MCF 10A (cell line): ENCODE data around the gene CYREN. TPM values are rescaled to one million over a fixed set of nuclear protein-coding genes. Genes with fewer than 3 reads are reported as not detected.
A peak's percentile ranks its signal among the peaks of the same experiment; 100 is the strongest.

Experiments
- BruUV-seq: library from RNA; stranded (reverse); fragments of 400-500 nt; replicated peaks from 2 replicates; lab custom pipeline; 2021; lab: Mats Ljungman, UMichigan
- CTCF ChIA-PET: fragments of 300-600 bp; sonication (Branson Sonifier 250); formaldehyde crosslinking; extraction: SDS; loops from one replicate; lab custom pipeline; 2021; ENCODE audit warnings: antibody characterized with exemption, inconsistent platforms; lab: Yijun Ruan, JAX
- POLR2A ChIA-PET: fragments of 300-600, 350-650 bp; sonication (Branson Sonifier 250); formaldehyde crosslinking; extraction: SDS; loops from one replicate; lab custom pipeline; 2020; ENCODE audit warnings: antibody characterized with exemption, inconsistent platforms; lab: Yijun Ruan, JAX
- DNase-seq: peaks from one replicate; pipeline ENCODE4 v3.0.0-alpha.2; 2018; ENCODE audit not compliant: unreplicated experiment
- H3K27ac Mint-ChIP-seq: one replicate; pipeline ENCODE4 v1.8.0; 2022; ENCODE audit warnings: mild to moderate bottlenecking, low read depth, mixed read lengths; ENCODE audit not compliant: unreplicated experiment
- H3K27me3 Mint-ChIP-seq: one replicate; pipeline ENCODE4 v1.8.0; 2022; ENCODE audit warnings: mixed read lengths; ENCODE audit not compliant: insufficient read depth, unreplicated experiment
- H3K36me3 Mint-ChIP-seq: one replicate; pipeline ENCODE4 v1.8.0; 2022; ENCODE audit warnings: mild to moderate bottlenecking, moderate library complexity, mixed read lengths; ENCODE audit not compliant: insufficient read depth, unreplicated experiment
- H3K4me1 Mint-ChIP-seq: one replicate; pipeline ENCODE4 v1.8.0; 2022; ENCODE audit warnings: mixed read lengths; ENCODE audit not compliant: insufficient read depth, unreplicated experiment
- H3K4me3 Mint-ChIP-seq: one replicate; pipeline ENCODE4 v1.8.0; 2022; ENCODE audit warnings: mild to moderate bottlenecking, moderate library complexity, mixed read lengths; ENCODE audit not compliant: unreplicated experiment
- H3K9me3 Mint-ChIP-seq: one replicate; pipeline ENCODE4 v1.8.0; 2022; ENCODE audit warnings: mixed read lengths; ENCODE audit not compliant: unreplicated experiment
- CTCF ChIP-seq: fragments of 200-600 bp; IDR thresholded peaks from one replicate; pipeline ENCODE4 v1.8.0; 2022; ENCODE audit warnings: antibody characterized with exemption, mild to moderate bottlenecking; ENCODE audit not compliant: unreplicated experiment
- intact Hi-C: fragments of 100-400 bp; cut with micrococcal nuclease; formaldehyde crosslinking; loops from 2 replicates; pipeline ENCODE4 v1.14.1; 2022
- total RNA-seq: library from RNA; stranded (reverse); gene quantifications from 2 replicates; pipeline ENCODE4 v1.2.3, GENCODE V29; 2022

Gene CYREN
- total RNA-seq, 1 experiment from 2014 or later = 66.0 TPM

- POLR2A ChIA-PET = interaction anchor here (0.6 to 1.3 kb wide), 3 partner anchors 9 to 189 kb away, joined by 3 to 7 read pairs (median 3); partner anchors contain the start of genes CYREN and TMEM140
- BruUV-seq = no TSS peak
- TF ChIP-seq CTCF = no peak
Observed at GRCh38 chr7:135160858-135161653, 9.5 kb downstream of the CYREN start.

GRCh38 chr7:135160098-135160857, 10.2 kb downstream of the CYREN start:
- peaks cover 17% of the 10 kb centered on the region for H3K9me3 Mint-ChIP-seq
- intact Hi-C loops = no loop called here
- peaks cover 6% of the 10 kb centered on the region for H3K36me3 Mint-ChIP-seq
- no peak for DNase-seq
- no peak overlapping the region for H3K4me3 Mint-ChIP-seq
- ChIA-PET POLR2A (interaction anchor here (0.6 to 1.3 kb wide), 3 partner anchors 10 to 188 kb away, joined by 3 to 7 read pairs (median 3); partner anchors contain the start of genes CYREN and TMEM140), CTCF (interaction anchor here (0.6 to 1.5 kb wide), 3 partner anchors 10 to 220 kb away, joined by 3 read pairs; partner anchors contain the start of gene CYREN)
- no peaks in the 10 kb centered on the region for H3K27me3 Mint-ChIP-seq
- H3K27ac Mint-ChIP-seq = peak overlapping the region; percentile 4
- TF ChIP-seq CTCF = no peak
- BruUV-seq = no TSS peak
- peaks cover 11% of the 10 kb centered on the region for H3K4me1 Mint-ChIP-seq

More at GRCh38 chr7:135160858-135161653, 9.5 kb downstream of the CYREN start:
- no peak overlapping the region for H3K27ac Mint-ChIP-seq
- peaks cover 6% of the 10 kb centered on the region for H3K36me3 Mint-ChIP-seq
- H3K4me1 Mint-ChIP-seq = peaks cover 11% of the 10 kb centered on the region
- H3K9me3 Mint-ChIP-seq = peaks cover 15% of the 10 kb centered on the region
- H3K4me3 Mint-ChIP-seq = no peak overlapping the region
- intact Hi-C loops = no loop called here
- no peak for DNase-seq
- no peaks in the 10 kb centered on the region for H3K27me3 Mint-ChIP-seq
- CTCF ChIA-PET = interaction anchor here (0.6 to 1.5 kb wide), 4 partner anchors 9 to 221 kb away, joined by 3 to 9 read pairs (median 3); partner anchors contain the start of gene CYREN

GRCh38 chr7:135159359-135160085, 11.0 kb downstream of the CYREN start:
- Mint-ChIP-seq H3K27me3 (no peaks in the 10 kb centered on the region), H3K4me3 (no peak overlapping the region), H3K9me3 (peaks cover 25% of the 10 kb centered on the region), H3K4me1 (peaks cover 11% of the 10 kb centered on the region), H3K27ac (peak overlapping the region; percentile 4), H3K36me3 (peaks cover 6% of the 10 kb centered on the region)
- intact Hi-C loops = loop anchor here (5.0 kb wide), 1 partner anchor 167 kb away; no protein-coding TSS in a partner anchor
- CTCF ChIA-PET = interaction anchor here (1.1 kb wide), 1 partner anchor 50 kb away, joined by 3 read pairs; no protein-coding TSS in a partner anchor
- no TSS peak for BruUV-seq
- no peak for TF ChIP-seq CTCF
- POLR2A ChIA-PET = interaction anchor here (0.8 to 1.3 kb wide), 2 partner anchors 10 kb away, joined by 3 to 7 read pairs; partner anchors contain the start of gene CYREN
- DNase-seq = no peak
